SK-N-SH (cell line): ENCODE data around the gene ANO4. TPM values are rescaled to one million over a fixed set of nuclear protein-coding genes. Genes with fewer than 3 reads are reported as not detected.

Experiments
- CTCF ChIA-PET: fragments of 300-600, 350-600 bp; formaldehyde crosslinking; extraction: SDS; loops from one replicate; lab custom pipeline; 2021; lab: Yijun Ruan, JAX
- POLR2A ChIA-PET: fragments of 350-600 bp; sonication (Branson Sonifier 250); formaldehyde crosslinking; extraction: SDS; loops from one replicate; lab custom pipeline; 2020; ENCODE audit warnings: antibody characterized with exemption, inconsistent platforms; lab: Yijun Ruan, JAX
- DNase-seq: peaks from one replicate; pipeline ENCODE4 v3.0.0; 2012
- H2AFZ ChIP-seq: fragments of 200-600 bp; sonication (generic); 2 replicates; pipeline ENCODE4 v1.8.1; 2016; ENCODE audit warnings: antibody characterized with exemption, mild to moderate bottlenecking, low read depth
- H3F3A ChIP-seq: fragments of 200-600 bp; sonication (generic); replicated peaks from 2 replicates; pipeline ENCODE3; 2016; ENCODE audit warnings: antibody characterized with exemption, mild to moderate bottlenecking; ENCODE audit not compliant: insufficient read depth
- H3K27ac ChIP-seq, 2 experiments: fragments of 200-500 bp in 1 of 2; fragments of 200-600 bp in 1 of 2; sonication (Bioruptor generic) in 1 of 2; sonication (generic), shearing (Covaris generic) in 1 of 2; 2 replicates each; pipeline versions ENCODE4 v1.5.1 to v1.6.1; 2014 to 2016; ENCODE audit warnings: low read depth in 2 of 2, inconsistent platforms in 1 of 2, low read length in 1 of 2, mild to moderate bottlenecking in 1 of 2, mixed read lengths in 1 of 2
- H3K27me3 ChIP-seq: fragments of 200-600 bp; sonication (generic), shearing (Covaris generic); 2 replicates; pipeline ENCODE4 v1.6.1; 2016; ENCODE audit warnings: mixed run types; ENCODE audit not compliant: insufficient read depth
- H3K36me3 ChIP-seq, 2 experiments: fragments of 200-500 bp in 1 of 2; fragments of 200-600 bp in 1 of 2; sonication (Bioruptor generic) in 1 of 2; sonication (generic) in 1 of 2; replicated peaks in 1 of 2; 2 replicates each; pipeline versions ENCODE3 to v1.5.1; 2014 to 2016; ENCODE audit warnings: low read length in 1 of 2, mild to moderate bottlenecking in 1 of 2; ENCODE audit not compliant: insufficient read depth in 2 of 2, control insufficient read depth in 1 of 2
- H3K4me1 ChIP-seq, 2 experiments: fragments of 200-500 bp in 1 of 2; fragments of 200-600 bp in 1 of 2; sonication (Bioruptor generic) in 1 of 2; sonication (generic), shearing (Covaris generic) in 1 of 2; 2 replicates each; pipeline versions ENCODE4 v1.5.1 to v1.6.1; 2014 to 2016; ENCODE audit warnings: low read depth in 1 of 2, low read length in 1 of 2, mixed run types in 1 of 2; ENCODE audit not compliant: insufficient read depth in 2 of 2, control insufficient read depth in 1 of 2
- H3K4me2 ChIP-seq: fragments of 200-600 bp; sonication (generic), shearing (Covaris generic); 2 replicates; pipeline ENCODE4 v1.6.1; 2017; ENCODE audit warnings: mixed run types
- H3K4me3 ChIP-seq, 2 experiments: fragments of 200-500 bp in 1 of 2; fragments of 200-600 bp in 1 of 2; sonication (Bioruptor generic) in 1 of 2; sonication (generic), shearing (Covaris generic) in 1 of 2; 2 replicates each; pipeline versions ENCODE4 v1.5.1 to v1.8.1; 2014 to 2016; ENCODE audit warnings: low read depth in 2 of 2, inconsistent platforms in 1 of 2, low read length in 1 of 2, mild to moderate bottlenecking in 1 of 2, mixed read lengths in 1 of 2, moderate library complexity in 1 of 2
- H3K79me2 ChIP-seq: fragments of 200-600 bp; sonication (generic); 2 replicates; pipeline ENCODE4 v1.8.1; 2017; ENCODE audit warnings: mild to moderate bottlenecking; ENCODE audit not compliant: insufficient read depth
- H3K9ac ChIP-seq: fragments of 200-600 bp; sonication (generic); 2 replicates; pipeline ENCODE4 v1.6.1; 2017; ENCODE audit warnings: mixed run types
- H3K9me2 ChIP-seq: fragments of 200-600 bp; sonication (generic); 2 replicates; pipeline ENCODE4 v1.6.1; 2017; ENCODE audit warnings: mixed run types
- H3K9me3 ChIP-seq: fragments of 200-600 bp; sonication (generic); 2 replicates; pipeline ENCODE4 v1.6.1; 2017; ENCODE audit warnings: mixed run types, mild to moderate bottlenecking, moderate library complexity
- H4K20me1 ChIP-seq: fragments of 200-600 bp; sonication (generic); 2 replicates; pipeline ENCODE4 v1.6.1; 2017; ENCODE audit warnings: mild to moderate bottlenecking, mixed run types; ENCODE audit not compliant: insufficient read depth
- ELF1 ChIP-seq: IDR thresholded peaks from 2 replicates; pipeline ENCODE4 v1.4.0; 2012
- EP300 ChIP-seq, 2 experiments: IDR thresholded peaks; 2 replicates each; pipeline versions ENCODE4 v1.4.0 to v1.6.1; 2012; ENCODE audit warnings: borderline replicate concordance in 1 of 2, low read depth in 1 of 2, low read length in 1 of 2
- EZH2phosphoT487 ChIP-seq: fragments of 200-600 bp; sonication (generic); IDR thresholded peaks from 2 replicates; pipeline ENCODE4 v1.6.1; 2017; ENCODE audit warnings: low read depth, mixed run types, mild to moderate bottlenecking, antibody characterized with exemption, moderate library complexity, borderline replicate concordance
- FOSL2 ChIP-seq: IDR thresholded peaks from 2 replicates; pipeline ENCODE4 v1.4.0; 2012; ENCODE audit warnings: low read depth, mild to moderate bottlenecking, moderate library complexity, borderline replicate concordance
- FOXJ3 ChIP-seq: sonication (generic); formaldehyde crosslinking; IDR thresholded peaks from 2 replicates; pipeline ENCODE4 v1.5.1; 2020; ENCODE audit warnings: mild to moderate bottlenecking, missing genetic modification reagents
- FOXM1 ChIP-seq: IDR thresholded peaks from 2 replicates; pipeline ENCODE4 v1.4.0; 2012; ENCODE audit warnings: low read depth, mild to moderate bottlenecking
- GATA2 ChIP-seq: sonication (generic); formaldehyde crosslinking; IDR thresholded peaks from 2 replicates; pipeline ENCODE4 v1.5.0; 2020; ENCODE audit warnings: mild to moderate bottlenecking, missing genetic modification reagents
- JUND ChIP-seq: IDR thresholded peaks from 2 replicates; pipeline ENCODE4 v1.4.0; 2012
- MEF2A ChIP-seq: IDR thresholded peaks from 2 replicates; pipeline ENCODE4 v1.4.0; 2012; ENCODE audit warnings: low read depth, borderline replicate concordance
- MXI1 ChIP-seq: IDR thresholded peaks from 2 replicates; pipeline ENCODE4 v1.6.1; 2012; ENCODE audit warnings: mild to moderate bottlenecking, low read depth, low read length, improper control_type of control experiment
- PBX3 ChIP-seq: IDR thresholded peaks from 2 replicates; pipeline ENCODE4; 2012
- POLR2AphosphoS5 ChIP-seq: IDR thresholded peaks from 2 replicates; pipeline ENCODE4 v1.6.1; 2012; ENCODE audit warnings: low read depth, low read length
- RCOR1 ChIP-seq: fragments of 150-350 bp; IDR thresholded peaks from 2 replicates; pipeline ENCODE4 v1.6.1; 2017; ENCODE audit warnings: antibody characterized with exemption, low read length
- RXRA ChIP-seq: IDR thresholded peaks from 2 replicates; pipeline ENCODE4 v1.4.0; 2012; ENCODE audit warnings: low read depth, mild to moderate bottlenecking, borderline replicate concordance
- SIN3A ChIP-seq: IDR thresholded peaks from 2 replicates; pipeline ENCODE4 v1.6.1; 2012; ENCODE audit warnings: low read depth, mild to moderate bottlenecking, low read length, moderate library complexity, borderline replicate concordance
- SMC3 ChIP-seq: IDR thresholded peaks from 2 replicates; pipeline ENCODE4 v1.6.1; 2012; ENCODE audit warnings: low read depth, low read length, improper control_type of control experiment
- TAF1 ChIP-seq: IDR thresholded peaks from 2 replicates; pipeline ENCODE4 v1.6.1; 2012; ENCODE audit warnings: low read depth, mild to moderate bottlenecking, low read length, moderate library complexity, borderline replicate concordance
- TCF12 ChIP-seq: IDR thresholded peaks from 2 replicates; pipeline ENCODE4 v1.4.0; 2012
- TEAD4 ChIP-seq: IDR thresholded peaks from 2 replicates; pipeline ENCODE4 v1.4.0; 2012; ENCODE audit warnings: mild to moderate bottlenecking, borderline replicate concordance; ENCODE audit not compliant: insufficient read depth
- USF1 ChIP-seq: IDR thresholded peaks from 2 replicates; pipeline ENCODE4 v1.4.0; 2012; ENCODE audit warnings: low read depth, borderline replicate concordance
- USF2 ChIP-seq: fragments of 150-350 bp; IDR thresholded peaks from 2 replicates; pipeline ENCODE4 v1.6.1; 2017; ENCODE audit warnings: antibody characterized with exemption, low read length, low read depth, borderline replicate concordance
- YY1 ChIP-seq: IDR thresholded peaks from 2 replicates; pipeline ENCODE4 v1.4.0; 2012; ENCODE audit warnings: low read depth, mild to moderate bottlenecking
- ZBTB33 ChIP-seq: IDR thresholded peaks from 2 replicates; pipeline ENCODE4 v1.4.0; 2012; ENCODE audit warnings: low read depth, borderline replicate concordance
- WGBS: methylation state at CpG from one replicate; pipeline ENCODE4 v1.1.6; 2017; ENCODE audit warnings: low lambda C conversion rate; 5-methylcytosine and 5-hydroxymethylcytosine counted together
- polyA plus RNA-seq, 3 experiments: library from polyadenylated mRNA; depleted of rRNA; stranded (reverse); fragments of >200 nt; gene quantifications; 2 replicates each; pipeline ENCODE4 v1.2.3, GENCODE V29; 2012
- TF ChIP-seq, protein P1 (sequence below): IDR thresholded peaks from 2 replicates; pipeline ENCODE4 v1.6.1; 2012; ENCODE audit warnings: mild to moderate bottlenecking, low read depth, low read length, moderate library complexity

The ANO4 gene
- polyA plus RNA-seq, 1 of the 3 experiments (the other 2 are of a cell fraction), result 9.4 TPM

- Histone ChIP-seq H3K79me2 (no peaks in the 10 kb centered on the region), H3K4me3 (no peak overlapping the region; a peak in 1 of 4 replicates), H3K36me3 (peaks cover 0 to 5% of the 10 kb centered on the region in 2 experiments), H3K9me3 (no peaks in the 10 kb centered on the region), H3K9me2 (no peaks in the 10 kb centered on the region), H3K27me3 (no peaks in the 10 kb centered on the region), H2AFZ (no peak overlapping the region; the same call in 1 of the 2 replicates), H3K9ac (no peak overlapping the region), H3K4me1 (peaks cover 0 to 17% of the 10 kb centered on the region in 2 experiments; a peak in 2 of 4 replicates), H4K20me1 (no peaks in the 10 kb centered on the region), H3K4me2 (peak overlapping the region; percentile 44; the same call in 1 of the 2 replicates), H3K27ac (peak overlapping the region in 1 of 2 experiments; percentile 39; a peak in 1 of 4 replicates), H3F3A (no peaks in the 10 kb centered on the region)
- 35% methylated on average over 4 of the region's 5 CpGs for WGBS
- DNase-seq, result peak; percentile 17
- ChIA-PET POLR2A (no interaction called here), CTCF (no interaction called here)
- TF ChIP-seq GATA2 (CRISPR knock-in tag) (no peak), FOXJ3 (CRISPR knock-in tag) (no peak), MXI1 (no peak), YY1 (no peak), ELF1 (no peak), USF1 (no peak), TEAD4 (no peak), ZBTB33 (no peak), TCF12 (peak; percentile 35; the same call in 1 of the 2 replicates), RXRA (no peak), EZH2phosphoT487 (no peak), JUND (peak; percentile 52; the same call in 1 of the 2 replicates), RCOR1 (no peak), SIN3A (no peak), EP300 (IDR thresholded peaks at IDR 0.05; ENCODE audit: borderline replicate concordance in 1 of 2, low read depth in 1 of 2, low read length in 1 of 2) (0 out of 4 replicates have a peak, but pooled peaks of 1 of the 2 experiments have one; percentile 19), TAF1 (no peak), PBX3 (peak; percentile 92), FOSL2 (peak; percentile 60; the same call in 1 of the 2 replicates), MEF2A (no peak), POLR2AphosphoS5 (no peak), SMC3 (peak; percentile 34), USF2 (no peak), FOXM1 (no peak)
- TF ChIP-seq, protein P1, sequence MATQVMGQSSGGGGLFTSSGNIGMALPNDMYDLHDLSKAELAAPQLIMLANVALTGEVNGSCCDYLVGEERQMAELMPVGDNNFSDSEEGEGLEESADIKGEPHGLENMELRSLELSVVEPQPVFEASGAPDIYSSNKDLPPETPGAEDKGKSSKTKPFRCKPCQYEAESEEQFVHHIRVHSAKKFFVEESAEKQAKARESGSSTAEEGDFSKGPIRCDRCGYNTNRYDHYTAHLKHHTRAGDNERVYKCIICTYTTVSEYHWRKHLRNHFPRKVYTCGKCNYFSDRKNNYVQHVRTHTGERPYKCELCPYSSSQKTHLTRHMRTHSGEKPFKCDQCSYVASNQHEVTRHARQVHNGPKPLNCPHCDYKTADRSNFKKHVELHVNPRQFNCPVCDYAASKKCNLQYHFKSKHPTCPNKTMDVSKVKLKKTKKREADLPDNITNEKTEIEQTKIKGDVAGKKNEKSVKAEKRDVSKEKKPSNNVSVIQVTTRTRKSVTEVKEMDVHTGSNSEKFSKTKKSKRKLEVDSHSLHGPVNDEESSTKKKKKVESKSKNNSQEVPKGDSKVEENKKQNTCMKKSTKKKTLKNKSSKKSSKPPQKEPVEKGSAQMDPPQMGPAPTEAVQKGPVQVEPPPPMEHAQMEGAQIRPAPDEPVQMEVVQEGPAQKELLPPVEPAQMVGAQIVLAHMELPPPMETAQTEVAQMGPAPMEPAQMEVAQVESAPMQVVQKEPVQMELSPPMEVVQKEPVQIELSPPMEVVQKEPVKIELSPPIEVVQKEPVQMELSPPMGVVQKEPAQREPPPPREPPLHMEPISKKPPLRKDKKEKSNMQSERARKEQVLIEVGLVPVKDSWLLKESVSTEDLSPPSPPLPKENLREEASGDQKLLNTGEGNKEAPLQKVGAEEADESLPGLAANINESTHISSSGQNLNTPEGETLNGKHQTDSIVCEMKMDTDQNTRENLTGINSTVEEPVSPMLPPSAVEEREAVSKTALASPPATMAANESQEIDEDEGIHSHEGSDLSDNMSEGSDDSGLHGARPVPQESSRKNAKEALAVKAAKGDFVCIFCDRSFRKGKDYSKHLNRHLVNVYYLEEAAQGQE, result no peak
These were observed 193.3 kb downstream of the ANO4 start for GRCh38 chr12:100987552-100988521.
